ENCODE results near the gene DENND10. TPM values are rescaled to one million over a fixed set of nuclear protein-coding genes. Genes with fewer than 3 reads are reported as not detected.

The DENND10 gene
- total and polyA plus RNA-seq, 11 donors: 7.9 to 31.0 (median 23.3) TPM

- Histone ChIP-seq H3K36me3 (peaks cover 4 to 100% (median 99%) of the 10 kb centered on the region in 9 donors), H3K9me3 (no peaks in the 10 kb centered on the region), H3K27me3 (no peaks in the 10 kb centered on the region), H3K27ac (no peak overlapping the region), H3K4me1 (peaks cover 0 to 2% (median 0%) of the 10 kb centered on the region in 12 donors), H3K4me3 (no peak overlapping the region)
- intact Hi-C loops (cut with DNase I): no loop called here
- 89 to 93% (median 93%) methylated on average over 1 of the region's 1 CpG for WGBS, 4 donors
- TF ChIP-seq CTCF (IDR thresholded peaks at IDR 0.05): no peak
- TF ChIP-seq POLR2A (IDR thresholded peaks at IDR 0.05): no peak
- no peak for DNase-seq
- no peak for ATAC-seq
These were observed 43.8 kb upstream of the DENND10 start for GRCh38 chr10:119060107-119060506.

- ATAC-seq: no peak
These were observed 42.6 kb upstream of the DENND10 start for GRCh38 chr10:119061352-119061751.

GRCh38 chr10:119061926-119062325, 42.0 kb upstream of the DENND10 start:
- 92 to 94% (median 94%) methylated on average over 2 of the region's 2 CpGs for WGBS, 4 donors
- Histone ChIP-seq H3K27ac (no peak overlapping the region), H3K27me3 (no peaks in the 10 kb centered on the region), H3K36me3 (peaks cover 5 to 100% (median 98%) of the 10 kb centered on the region in 9 donors), H3K4me1 (peaks cover 0 to 2% (median 0%) of the 10 kb centered on the region in 12 donors), H3K9me3 (no peaks in the 10 kb centered on the region), H3K4me3 (no peak overlapping the region)
- DNase-seq (no peak), ATAC-seq (no peak)
- intact Hi-C loops (cut with DNase I): no loop called here
- no peak for TF ChIP-seq POLR2A (IDR thresholded peaks at IDR 0.05)
- no peak for TF ChIP-seq CTCF (IDR thresholded peaks at IDR 0.05)

More at GRCh38 chr10:119061352-119061751, 42.6 kb upstream of the DENND10 start:
- no peak for DNase-seq
- 78 to 87% (median 82%) methylated on average over 1 of the region's 1 CpG for WGBS, 4 donors
- Histone ChIP-seq H3K27me3 (no peaks in the 10 kb centered on the region), H3K4me1 (peaks cover 0 to 2% (median 0%) of the 10 kb centered on the region in 12 donors), H3K27ac (no peak overlapping the region), H3K9me3 (no peaks in the 10 kb centered on the region), H3K36me3 (peaks cover 4 to 100% (median 98%) of the 10 kb centered on the region in 9 donors), H3K4me3 (no peak overlapping the region)
- TF ChIP-seq POLR2A (IDR thresholded peaks at IDR 0.05) (no peak), CTCF (IDR thresholded peaks at IDR 0.05) (no peak)
- intact Hi-C loops (cut with DNase I): no loop called here

- H3K4me3 ChIP-seq: no peak overlapping the region
- 93 to 95% (median 94%) methylated on average over 9 of the region's 9 CpGs for WGBS, 4 donors
- intact Hi-C loops (cut with DNase I): loop anchor here in 2 of 10 donors (5.0 kb wide), 1 partner anchor 33 kb away; no protein-coding TSS in a partner anchor
- H3K9me3 ChIP-seq: no peaks in the 10 kb centered on the region
- no peaks in the 10 kb centered on the region for H3K27me3 ChIP-seq
- ATAC-seq (no peak), DNase-seq (no peak)
- H3K36me3 ChIP-seq: peaks cover 6 to 87% (median 85%) of the 10 kb centered on the region in 9 donors
- H3K27ac ChIP-seq: no peak overlapping the region
- TF ChIP-seq POLR2A (IDR thresholded peaks at IDR 0.05): no peak
- TF ChIP-seq CTCF (IDR thresholded peaks at IDR 0.05): no peak
- H3K4me1 ChIP-seq: peaks cover 0 to 19% (median 4%) of the 10 kb centered on the region in 12 donors
These were observed 33.3 kb upstream of the DENND10 start for GRCh38 chr10:119070395-119071165.

Measured in heart left ventricle (tissue), 16 donors.